GM19025 (cell line): Measurements from ENCODE around the gene FAM171A1.
"Not testable (repeated sequence)": the region's sequence is repeated elsewhere in the genome, so short reads cannot be mapped to it uniquely, and the experiment has no call there.

Source experiments
- ATAC-seq: cut with Tn5 transposase; IDR thresholded peaks from one replicate; pipeline ENCODE4 v1.9.1; 2021; ENCODE audit warnings: mild to moderate bottlenecking, low read depth, moderate library complexity; ENCODE audit not compliant: unreplicated experiment

Gene FAM171A1

DNA sequence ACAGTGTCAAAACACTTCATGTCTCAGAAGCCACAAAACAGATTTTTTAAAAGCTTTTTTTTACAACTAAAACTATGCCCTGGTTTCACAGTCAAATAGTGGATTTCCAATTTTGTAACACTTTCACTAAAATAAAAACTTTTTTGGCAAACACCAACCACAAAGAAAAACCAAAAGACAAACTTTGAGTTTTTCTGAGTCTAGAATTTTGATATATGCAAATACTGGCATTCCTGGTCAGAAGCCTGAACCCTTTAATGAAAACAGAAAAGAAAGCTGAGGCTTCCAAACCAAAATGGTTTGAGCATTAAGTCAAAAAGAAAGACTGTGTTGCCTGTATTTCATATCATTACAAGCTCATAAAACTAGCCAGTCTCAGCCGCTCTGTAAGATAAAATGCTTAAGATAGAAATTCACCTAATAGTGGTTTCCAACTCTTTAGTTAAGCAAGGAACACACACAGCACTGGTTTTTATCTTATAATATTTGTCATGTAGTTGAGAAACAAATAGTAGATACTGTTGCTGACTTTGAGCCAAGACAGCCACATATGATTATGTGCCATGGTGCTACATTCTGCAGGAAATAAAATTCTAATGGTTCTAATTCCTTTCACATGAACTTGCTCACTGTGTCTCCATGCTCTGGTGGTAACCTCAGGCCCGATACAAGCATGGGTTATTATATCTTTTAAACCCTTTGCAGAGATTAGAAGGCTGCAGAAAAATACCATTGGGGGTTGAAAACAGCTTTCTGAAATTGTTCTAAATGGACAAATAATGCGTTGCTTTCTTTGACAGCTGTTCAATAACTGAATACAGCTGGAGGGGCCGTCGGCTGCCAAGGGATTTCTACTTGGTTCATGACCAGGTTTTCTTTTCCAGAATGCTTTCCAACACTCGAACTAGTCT lies 49.4 kb downstream of the FAM171A1 start:
- ATAC-seq: no peak

DNA sequence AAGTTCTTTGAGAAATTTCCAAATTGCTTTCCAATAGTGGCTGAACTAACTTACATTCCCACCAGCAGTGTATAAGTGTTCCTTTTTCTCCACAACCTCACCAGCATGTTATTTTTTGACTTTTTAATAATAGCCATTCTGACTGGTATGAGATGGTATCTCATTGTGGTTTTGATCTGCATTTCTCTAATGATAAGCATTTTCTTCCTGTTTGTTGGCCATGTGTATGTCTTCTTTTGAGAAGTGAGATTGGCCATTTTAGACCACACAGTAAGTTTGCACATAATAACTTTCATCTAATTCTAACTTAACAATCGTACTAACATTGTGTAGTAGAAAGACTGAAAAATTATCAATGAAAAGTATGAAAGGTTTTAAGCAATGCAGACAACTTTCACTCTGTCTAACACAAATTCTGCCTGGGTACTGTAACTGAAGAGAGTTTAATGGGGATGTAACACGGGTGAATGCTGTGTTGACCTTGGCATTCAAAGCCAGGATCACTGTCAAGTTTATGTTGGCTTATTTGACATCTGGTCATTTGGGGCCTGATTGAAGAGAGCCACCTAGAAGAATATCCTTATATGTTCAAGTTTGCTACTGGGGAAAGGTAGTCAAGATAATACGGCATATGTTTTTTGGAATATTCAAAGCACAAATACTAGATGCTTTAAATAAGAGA lies 50.4 kb downstream of the FAM171A1 start:
- ATAC-seq: no peak

DNA sequence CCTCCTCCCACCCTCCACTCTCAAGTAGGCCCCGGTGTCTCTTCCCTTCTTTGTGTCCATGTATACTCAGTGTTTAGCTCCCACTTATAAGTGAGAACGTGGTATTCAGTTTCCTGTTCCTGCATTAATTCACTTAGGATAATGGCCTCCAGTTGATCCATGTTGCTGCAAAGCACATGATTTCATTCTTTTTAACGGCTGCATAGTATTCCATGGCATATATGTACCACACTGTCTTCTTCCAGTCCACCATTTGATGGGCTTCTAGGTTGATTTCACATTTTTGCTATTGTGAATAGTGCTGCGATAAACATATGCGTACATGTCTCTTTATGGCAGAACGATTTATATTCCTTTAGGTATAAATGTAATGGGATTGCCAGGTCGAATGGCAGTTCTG lies 51.0 kb downstream of the FAM171A1 start:
- ATAC-seq: no peak

DNA sequence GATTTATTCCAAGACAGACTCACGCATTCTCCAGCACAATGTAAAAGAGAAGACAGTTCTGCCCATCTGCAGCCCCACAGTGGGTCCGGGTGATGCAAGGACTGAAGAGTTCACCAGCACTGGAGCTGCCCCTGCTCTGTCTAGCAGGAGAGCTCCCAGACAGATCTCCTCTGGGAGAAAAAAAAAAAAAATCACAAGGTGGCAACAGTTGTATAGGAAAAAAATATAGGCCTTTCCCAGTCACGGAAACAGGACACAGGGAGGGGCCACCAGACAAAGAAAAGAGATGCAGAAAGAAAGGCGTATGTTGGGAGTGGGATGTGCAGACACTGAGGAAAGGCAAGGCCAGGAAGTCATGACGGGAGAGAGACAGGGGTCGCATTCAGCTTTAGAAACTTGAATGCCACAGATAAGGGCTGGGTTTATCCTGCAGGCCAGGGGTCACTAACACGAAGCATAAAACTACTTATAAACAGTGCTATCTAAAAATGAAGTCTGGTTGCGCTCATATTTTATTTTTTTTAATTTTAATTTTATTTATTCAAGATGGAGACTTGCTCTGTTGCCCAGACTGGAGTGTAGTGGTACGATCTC lies 54.1 kb downstream of the FAM171A1 start:
- ATAC-seq: no peak

DNA sequence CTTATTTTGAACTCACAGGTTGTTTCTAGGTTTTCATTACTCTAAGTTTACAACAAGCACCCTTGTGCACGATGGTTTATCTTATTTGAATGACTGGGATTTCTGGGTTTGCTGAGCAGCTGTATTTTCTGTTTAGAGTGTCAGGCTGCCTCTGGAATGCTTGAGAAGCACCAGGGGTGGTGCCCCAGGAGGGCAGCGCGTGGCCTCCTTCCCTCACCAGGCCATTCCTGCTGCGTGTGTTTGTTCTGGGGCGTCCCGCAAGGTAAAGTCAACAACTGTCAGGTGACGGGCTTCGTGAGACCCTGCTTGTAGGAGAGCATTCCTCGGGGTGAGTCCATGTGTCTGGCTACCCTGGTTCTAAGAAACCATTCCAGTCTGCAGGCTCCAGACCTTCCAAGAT lies 54.9 kb downstream of the FAM171A1 start:
- ATAC-seq: no peak

DNA sequence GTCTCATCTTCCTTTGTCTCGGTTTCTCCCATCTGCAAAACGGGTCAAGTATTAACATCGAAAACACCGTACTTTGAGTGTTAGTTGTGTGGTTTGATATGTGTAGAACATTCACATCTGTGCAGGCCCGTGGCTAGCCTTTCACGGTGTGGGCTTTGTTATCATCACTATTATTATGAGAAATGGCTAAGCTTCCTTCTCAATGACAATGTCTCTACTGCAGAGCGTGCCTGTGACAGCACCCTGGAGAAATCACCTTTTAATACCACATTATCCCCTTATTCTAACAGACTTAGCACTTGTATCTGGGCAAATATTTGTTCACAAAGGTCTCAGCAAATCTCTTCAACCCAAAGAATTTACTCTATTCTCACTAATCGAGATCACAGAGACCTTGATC lies 55.8 kb downstream of the FAM171A1 start:
- ATAC-seq: no peak

DNA sequence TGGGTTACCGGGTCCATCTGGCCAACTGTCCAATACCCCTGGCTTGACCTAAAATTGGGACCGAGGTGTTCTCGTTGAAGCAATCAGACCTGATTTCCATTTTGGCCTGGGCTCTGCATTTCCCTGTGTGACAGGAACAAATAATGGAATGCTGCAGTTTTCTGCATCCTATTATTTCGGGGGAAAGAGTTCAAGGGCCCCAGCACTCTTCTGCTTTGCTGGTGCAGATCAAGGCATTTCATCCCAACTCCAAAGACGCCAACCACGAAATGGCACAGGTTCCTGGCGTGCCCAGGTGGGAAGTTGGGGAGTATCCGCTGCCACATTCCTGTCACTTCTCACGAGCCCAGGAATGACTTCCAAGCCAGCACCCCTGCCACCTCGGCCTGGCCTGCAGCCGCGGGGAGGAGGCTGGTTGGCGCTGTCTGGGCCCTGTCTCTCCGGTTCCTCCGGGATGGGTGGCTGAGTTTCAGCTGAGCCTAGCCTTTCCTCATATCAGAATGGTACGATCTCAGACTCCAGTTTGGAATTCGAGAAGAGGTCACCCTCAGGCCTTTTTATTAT lies 56.5 kb downstream of the FAM171A1 start:
- ATAC-seq: no peak

DNA sequence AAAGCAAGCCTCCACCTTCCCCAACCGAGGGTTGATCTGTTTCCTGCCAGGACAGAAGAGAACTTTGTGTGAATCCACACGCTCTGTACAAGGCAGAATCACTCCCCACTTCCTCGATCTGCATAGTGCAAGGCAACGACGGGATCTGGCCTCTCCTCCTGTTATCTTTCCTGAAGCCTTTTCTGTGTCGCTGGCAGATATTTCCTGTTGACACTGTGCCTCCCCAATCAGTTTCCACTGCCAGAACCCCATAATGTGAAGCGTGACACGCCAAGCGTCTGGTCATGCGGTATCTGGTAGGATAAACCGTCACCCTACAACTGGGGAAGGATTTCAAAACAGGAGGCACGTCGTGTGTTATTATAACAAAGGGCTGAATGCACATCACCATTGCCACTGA lies 57.2 kb downstream of the FAM171A1 start:
- no peak for ATAC-seq

DNA sequence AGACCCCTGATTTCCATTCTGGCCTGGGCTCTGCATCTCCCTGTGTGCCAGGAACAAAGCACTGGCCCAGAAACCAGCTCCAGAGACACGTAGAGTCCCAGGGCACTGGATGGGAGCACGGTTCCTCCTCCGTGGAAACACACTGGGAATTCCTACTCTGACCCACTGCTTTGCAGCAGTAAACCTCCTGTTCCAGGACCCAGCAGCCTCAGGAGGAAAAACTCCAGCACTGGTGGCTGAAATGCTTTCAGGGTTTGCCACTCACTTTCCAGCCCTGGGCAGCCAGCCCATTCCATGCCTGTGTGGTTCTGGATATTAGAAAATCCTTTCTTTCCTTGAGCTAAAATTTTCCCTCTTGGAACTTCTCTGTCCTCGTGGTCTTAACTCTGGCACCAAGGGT lies 58.0 kb downstream of the FAM171A1 start:
- no peak for ATAC-seq

DNA sequence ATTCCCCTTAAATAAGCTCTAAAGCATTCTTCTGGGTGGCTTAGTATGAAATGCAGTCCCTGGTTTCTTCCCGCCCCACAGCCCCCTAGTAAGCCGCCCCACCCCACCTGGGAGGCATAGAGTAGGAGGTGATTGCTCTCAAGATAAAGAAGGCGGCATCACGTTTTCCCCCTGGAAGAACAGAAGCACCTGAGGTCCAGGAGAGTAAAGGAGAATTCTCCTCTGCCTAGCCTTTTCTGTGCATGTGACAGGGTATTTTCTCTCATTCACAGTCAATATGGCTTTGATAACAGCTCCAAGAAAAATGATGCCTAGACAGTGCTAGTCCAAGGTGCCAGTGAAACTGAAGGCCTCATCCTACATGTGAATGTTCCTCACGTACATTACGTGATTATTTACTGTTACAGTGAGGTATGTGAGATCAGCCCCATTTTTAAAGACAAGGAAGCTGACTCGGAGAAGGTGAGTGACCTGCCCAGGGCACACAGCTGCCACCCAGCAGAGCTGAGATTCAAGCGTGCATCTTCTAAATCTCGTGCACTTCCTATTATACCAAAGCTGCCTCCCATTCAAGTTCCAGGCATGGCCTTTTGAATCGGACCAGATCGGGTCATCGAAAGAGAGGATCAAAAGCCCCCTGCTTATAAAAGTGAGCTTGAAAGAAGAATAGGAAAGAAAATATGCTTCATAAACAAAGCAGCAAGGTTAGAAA lies 59.4 kb downstream of the FAM171A1 start:
- no peak for ATAC-seq

DNA sequence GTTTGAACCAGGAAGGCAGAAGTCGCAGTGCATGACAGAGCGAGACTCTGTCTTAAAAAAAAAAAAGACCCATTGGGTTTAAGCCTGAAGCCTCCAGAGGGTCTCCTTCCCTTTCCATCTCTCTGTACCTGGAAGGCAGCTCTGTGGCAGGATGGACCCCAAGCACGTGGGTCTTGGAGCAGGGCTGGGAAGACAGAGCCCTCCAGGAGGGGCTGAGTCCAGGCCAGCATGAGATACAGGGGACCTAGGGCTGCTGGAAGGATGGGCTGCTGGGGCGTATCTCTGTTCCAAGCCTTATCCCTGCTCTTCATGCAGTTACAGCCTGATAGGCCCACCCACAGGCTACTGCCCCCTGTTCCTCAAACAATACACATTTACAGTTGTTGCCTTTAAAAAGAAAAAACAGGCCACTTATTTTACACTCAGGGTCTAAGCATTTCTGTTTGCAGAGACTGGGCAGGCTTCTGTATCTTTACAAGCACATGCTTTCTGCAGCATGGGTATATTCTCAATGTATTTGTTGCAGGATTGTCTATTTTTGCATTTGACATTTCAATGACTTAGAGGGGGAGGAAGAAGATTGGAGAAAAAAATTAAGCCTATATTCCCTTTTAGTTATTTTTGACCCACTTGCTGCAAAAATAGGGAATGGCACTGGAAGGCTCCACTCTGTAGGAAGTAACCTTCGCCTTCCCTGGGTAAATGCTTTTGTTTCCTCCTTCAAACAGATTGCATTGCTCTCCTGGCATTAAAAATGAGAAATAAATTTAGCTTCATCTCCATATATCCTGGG lies 60.1 kb downstream of the FAM171A1 start:
- ATAC-seq: no peak

DNA sequence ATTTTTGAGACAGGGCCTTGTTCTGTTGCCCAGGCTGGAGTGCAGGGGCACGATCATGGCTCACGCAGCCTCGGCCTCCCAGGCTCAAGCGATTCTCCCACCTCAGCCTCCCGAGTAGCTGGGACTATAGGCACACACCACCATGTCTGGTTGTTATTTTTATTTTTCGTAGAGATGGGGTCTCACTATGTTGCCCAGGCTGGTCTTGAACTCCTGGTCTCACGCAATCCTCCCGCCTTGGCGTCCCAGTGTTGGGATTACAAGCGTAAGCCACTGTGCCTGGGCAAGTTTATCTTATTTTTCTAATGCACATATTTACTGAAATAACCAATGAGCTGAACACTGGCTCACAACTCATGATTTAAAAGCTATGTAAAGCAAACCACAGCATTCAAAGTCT lies 61.9 kb downstream of the FAM171A1 start:
- no peak for ATAC-seq

DNA sequence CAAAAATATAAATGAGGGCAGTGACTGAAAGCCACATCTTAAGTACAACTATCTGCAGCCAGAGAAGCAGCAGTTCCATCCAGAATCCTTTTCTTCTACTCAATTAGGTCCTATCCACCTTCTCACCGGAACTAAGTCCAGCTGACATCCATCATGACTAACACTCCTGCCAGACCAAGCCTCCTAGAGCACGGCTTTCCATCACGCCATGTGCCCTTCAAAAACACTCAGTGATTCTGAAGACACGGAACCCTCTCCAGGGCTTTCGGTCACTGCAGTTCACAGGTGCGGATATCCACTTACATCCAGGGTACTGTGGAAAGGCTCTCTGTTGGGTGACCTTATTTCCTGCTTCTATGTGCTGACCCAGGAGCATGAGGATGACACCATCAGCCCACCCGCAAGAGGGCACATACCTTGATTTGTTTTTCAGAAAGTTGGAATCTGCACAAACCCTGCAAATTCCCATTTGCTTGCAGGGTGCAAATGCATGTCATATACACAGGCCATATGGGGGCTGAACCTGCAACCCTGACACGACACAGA lies 64.3 kb downstream of the FAM171A1 start:
- ATAC-seq: no peak

DNA sequence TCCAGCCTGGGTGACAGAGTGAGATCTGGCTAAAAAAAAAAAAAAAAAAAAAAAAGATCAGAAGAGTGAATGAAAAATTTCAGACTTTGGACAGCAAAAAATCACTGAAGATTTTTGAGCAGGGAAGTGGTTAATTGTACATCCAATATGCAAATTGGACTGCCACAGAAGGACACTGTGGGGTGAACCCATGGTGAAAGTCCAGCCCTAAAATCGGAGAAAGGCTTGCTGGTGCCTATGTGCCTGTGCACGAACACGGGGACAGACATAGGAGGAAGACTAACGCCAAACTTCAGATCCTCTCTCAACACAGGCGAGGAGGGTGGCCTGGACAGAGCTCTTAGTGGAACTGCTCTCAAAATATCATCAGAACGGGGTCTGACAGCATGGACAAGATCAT lies 65.5 kb downstream of the FAM171A1 start:
- no peak for ATAC-seq

DNA sequence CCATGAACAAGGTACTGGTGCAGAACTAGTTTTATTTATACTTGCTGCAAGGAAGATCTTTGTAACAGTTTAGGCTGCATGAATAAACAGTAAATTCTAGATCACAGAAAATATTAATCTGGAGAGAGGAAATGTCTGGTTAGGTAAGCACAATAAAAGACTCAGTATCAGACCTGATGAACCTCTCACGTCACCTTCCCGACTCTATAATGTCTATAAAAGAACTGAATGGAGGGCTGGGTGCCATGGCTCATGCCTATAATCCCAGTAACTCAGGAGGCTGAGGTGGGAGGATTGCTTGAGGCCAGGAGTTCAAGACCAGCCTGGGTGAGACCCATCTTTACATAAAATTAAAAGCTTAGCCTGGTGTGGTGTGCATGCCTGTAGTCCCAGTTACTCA lies 65.9 kb downstream of the FAM171A1 start:
- ATAC-seq: no peak

DNA sequence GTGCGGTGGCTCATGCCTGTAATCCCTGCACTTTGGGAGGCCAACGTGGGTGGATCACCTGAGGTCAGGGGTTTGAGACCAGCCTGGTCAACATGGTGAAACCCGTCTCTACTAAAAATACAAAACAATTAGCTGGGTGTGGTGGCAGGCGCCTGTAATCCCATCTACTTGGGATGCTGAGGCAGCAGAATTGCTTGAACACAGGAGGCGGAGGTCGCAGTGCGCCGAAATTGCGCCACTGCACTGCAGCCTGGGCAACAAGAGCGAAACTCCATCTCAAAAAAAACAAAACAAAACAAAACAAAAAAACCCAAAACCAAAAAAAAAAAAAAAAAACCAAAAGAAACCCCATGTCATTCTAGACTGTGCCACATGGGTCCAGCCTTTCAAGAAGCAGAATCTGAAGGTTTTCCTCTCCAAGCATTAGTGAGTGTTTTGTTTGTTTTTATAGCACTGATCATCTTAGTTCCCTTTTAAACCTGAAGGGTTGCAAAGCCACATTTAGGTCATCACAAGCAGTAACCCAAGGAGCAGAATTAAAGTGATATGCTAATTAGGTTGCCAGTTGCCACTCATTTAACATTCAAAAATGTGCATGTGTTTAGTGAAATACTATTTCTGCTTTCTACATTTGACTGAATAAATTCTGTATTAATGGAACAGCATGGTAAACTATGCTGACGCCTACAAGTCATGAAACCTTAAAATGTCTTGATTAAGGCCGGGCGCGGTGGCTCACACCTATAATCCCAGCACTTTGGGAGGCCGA lies 68.7 kb downstream of the FAM171A1 start:
- ATAC-seq: not testable (repeated sequence)

DNA sequence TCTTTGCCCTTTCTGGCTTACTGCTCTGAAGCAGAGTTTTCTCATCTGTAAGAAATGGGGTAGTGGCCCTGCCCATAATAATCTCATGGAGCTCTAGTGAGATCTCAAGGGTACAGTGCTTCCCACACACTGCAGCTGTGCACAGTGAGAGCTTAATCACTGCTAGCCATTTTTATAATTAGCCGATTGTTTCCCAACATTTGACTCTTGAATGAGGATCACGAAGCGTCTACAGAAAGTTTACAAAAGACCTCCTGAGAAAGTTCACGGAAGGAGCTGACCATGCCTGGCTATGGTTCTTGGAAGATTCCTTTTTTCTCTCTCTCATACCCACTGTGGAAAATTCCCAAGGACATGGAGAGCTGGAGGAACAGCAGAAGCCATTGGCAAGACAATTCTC lies 70.4 kb downstream of the FAM171A1 start:
- ATAC-seq: no peak

DNA sequence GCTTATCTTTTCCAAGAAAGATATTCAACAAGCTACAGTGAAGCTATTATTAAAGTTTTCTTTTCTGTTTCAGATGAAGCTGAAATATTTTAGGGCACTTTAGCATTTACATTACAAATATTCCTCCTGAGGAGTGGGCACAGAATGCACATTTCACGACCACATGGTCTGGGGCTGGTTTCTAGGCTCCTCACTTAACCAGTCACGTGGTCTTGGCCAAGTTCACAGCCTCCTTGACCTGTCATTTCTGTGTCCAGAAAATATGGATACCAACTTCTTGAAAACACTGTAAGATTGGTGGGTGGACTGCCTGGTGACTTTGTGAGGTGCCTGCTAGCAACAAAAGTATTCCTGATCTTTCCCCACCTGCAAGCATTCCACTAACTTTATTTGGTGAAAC lies 70.9 kb downstream of the FAM171A1 start:
- ATAC-seq: no peak

DNA sequence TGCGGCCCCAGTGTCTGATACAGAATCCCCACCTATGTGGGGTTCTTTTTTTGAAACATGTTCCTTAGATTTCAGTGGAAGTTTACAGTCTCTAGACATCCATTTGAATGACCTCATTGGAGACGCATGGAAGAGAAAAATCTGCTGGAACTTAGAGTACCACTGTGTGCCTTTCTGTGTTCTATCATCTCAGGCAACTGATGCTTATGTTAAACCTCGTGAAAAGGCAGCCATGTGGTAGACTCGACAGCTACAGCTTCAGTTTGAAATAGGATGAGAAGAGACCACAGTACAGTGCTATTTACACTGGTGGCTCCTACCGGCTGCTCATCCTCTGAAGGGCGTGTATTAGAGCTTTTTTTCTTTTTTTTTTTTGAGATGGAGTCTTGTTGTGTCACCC lies 74.4 kb downstream of the FAM171A1 start:
- no peak for ATAC-seq
